Astrocyte (in vitro differentiated cells and primary cell): Measurements from ENCODE around the gene IQGAP2. TPM values are rescaled to one million over a fixed set of nuclear protein-coding genes. Genes with fewer than 3 reads are reported as not detected.
A peak's percentile ranks its signal among the peaks of the same experiment; 100 is the strongest.

Source experiments
- DNase-seq: peaks from one replicate; pipeline ENCODE4 v3.0.0-alpha.2; 2010; ENCODE audit warnings: low read depth
- FAIRE-seq: peaks from 2 replicates; lab custom pipeline; 2011; peaks lifted over from hg19 to GRCh38; lab: Jason Lieb, UNC
- H2AFZ ChIP-seq: 2 replicates; pipeline ENCODE4 v1.6.0; 2012; ENCODE audit warnings: low read depth, low read length, inconsistent platforms
- H3K27ac ChIP-seq: 2 replicates; pipeline ENCODE4 v1.5.1; 2011; ENCODE audit warnings: low read depth, low read length, inconsistent platforms
- H3K27me3 ChIP-seq: 2 replicates; pipeline ENCODE4 v1.6.0; 2011; ENCODE audit warnings: low read length, inconsistent platforms; ENCODE audit not compliant: insufficient read depth
- H3K36me3 ChIP-seq: 2 replicates; pipeline ENCODE4 v1.5.1; 2011; ENCODE audit warnings: low read length, inconsistent platforms; ENCODE audit not compliant: insufficient read depth
- H3K4me1 ChIP-seq: 2 replicates; pipeline ENCODE4 v1.5.1; 2011; ENCODE audit warnings: low read length, inconsistent platforms; ENCODE audit not compliant: insufficient read depth
- H3K4me2 ChIP-seq: 2 replicates; pipeline ENCODE4 v1.6.0; 2012; ENCODE audit warnings: low read length, inconsistent platforms
- H3K4me3 ChIP-seq: 2 replicates; pipeline ENCODE4 v1.5.1; 2011; ENCODE audit warnings: low read depth, mild to moderate bottlenecking, low read length, inconsistent platforms; ENCODE audit not compliant: insufficient read depth
- H3K79me2 ChIP-seq: 2 replicates; pipeline ENCODE4 v1.6.0; 2012; ENCODE audit warnings: mild to moderate bottlenecking, low read length, inconsistent platforms; ENCODE audit not compliant: insufficient read depth
- H3K9ac ChIP-seq: 2 replicates; pipeline ENCODE4 v1.6.0; 2012; ENCODE audit warnings: mild to moderate bottlenecking, low read length, inconsistent platforms
- H3K9me3 ChIP-seq: 2 replicates; pipeline ENCODE4 v1.5.1; 2012; ENCODE audit warnings: low read depth, mild to moderate bottlenecking, low read length, inconsistent platforms; ENCODE audit not compliant: insufficient read depth
- H4K20me1 ChIP-seq: 2 replicates; pipeline ENCODE4 v1.6.0; 2012; ENCODE audit warnings: low read length, inconsistent platforms; ENCODE audit not compliant: insufficient read depth
- H3K27ac Mint-ChIP-seq: one replicate; pipeline ENCODE4 v1.8.0; 2021; ENCODE audit warnings: mild to moderate bottlenecking, mixed read lengths; ENCODE audit not compliant: unreplicated experiment
- H3K27me3 Mint-ChIP-seq: one replicate; pipeline ENCODE4 v1.8.0; 2021; ENCODE audit warnings: low read depth, mixed read lengths; ENCODE audit not compliant: unreplicated experiment
- H3K36me3 Mint-ChIP-seq: one replicate; pipeline ENCODE4 v1.8.0; 2021; ENCODE audit warnings: low read depth, mixed read lengths; ENCODE audit not compliant: unreplicated experiment
- H3K4me1 Mint-ChIP-seq: one replicate; pipeline ENCODE4 v1.8.0; 2021; ENCODE audit warnings: low read depth, mixed read lengths; ENCODE audit not compliant: unreplicated experiment
- H3K4me3 Mint-ChIP-seq: one replicate; pipeline ENCODE4 v1.8.0; 2021; ENCODE audit warnings: mild to moderate bottlenecking, moderate library complexity, mixed read lengths; ENCODE audit not compliant: unreplicated experiment
- H3K9me3 Mint-ChIP-seq: one replicate; pipeline ENCODE4 v1.8.0; 2021; ENCODE audit warnings: mild to moderate bottlenecking, mixed read lengths; ENCODE audit not compliant: unreplicated experiment
- EZH2 ChIP-seq: IDR thresholded peaks from 2 replicates; pipeline ENCODE4 v1.6.1; 2012; ENCODE audit warnings: mild to moderate bottlenecking, low read length, inconsistent platforms; ENCODE audit not compliant: insufficient read depth
- total RNA-seq: library from RNA; stranded (reverse); gene quantifications from 2 replicates; pipeline ENCODE4 v1.2.1, GENCODE V29; 2021
- TF ChIP-seq, protein P1 (sequence below): IDR thresholded peaks from 2 replicates; pipeline ENCODE4 v1.5.1; 2011; ENCODE audit warnings: low read depth, mild to moderate bottlenecking, inconsistent platforms, low read length, moderate library complexity; ENCODE audit not compliant: insufficient read depth

The IQGAP2 gene
- total RNA-seq, 1 donor from 2014 or later: 2.9 TPM

DNA sequence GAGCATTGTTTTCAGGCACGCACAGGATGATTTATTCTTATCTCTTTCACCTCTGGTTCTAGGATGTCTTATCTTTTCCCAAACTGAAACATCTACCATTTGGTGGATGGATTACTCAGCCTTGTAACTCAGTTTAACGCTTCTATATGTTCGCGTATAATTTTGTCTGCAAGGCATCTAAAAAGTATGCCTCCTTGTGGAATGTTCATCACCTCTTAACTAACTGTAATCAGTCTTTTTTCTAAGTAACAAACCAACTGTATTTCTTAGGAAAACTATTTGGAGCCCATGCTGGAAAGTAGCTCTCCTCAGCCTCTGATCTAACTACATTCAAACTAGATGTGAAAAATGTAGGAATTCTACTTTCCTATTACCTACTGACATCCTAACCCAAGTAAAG lies 231.6 kb downstream of the IQGAP2 start:
- no peaks in the 10 kb centered on the region for H3K27me3 Mint-ChIP-seq

DNA sequence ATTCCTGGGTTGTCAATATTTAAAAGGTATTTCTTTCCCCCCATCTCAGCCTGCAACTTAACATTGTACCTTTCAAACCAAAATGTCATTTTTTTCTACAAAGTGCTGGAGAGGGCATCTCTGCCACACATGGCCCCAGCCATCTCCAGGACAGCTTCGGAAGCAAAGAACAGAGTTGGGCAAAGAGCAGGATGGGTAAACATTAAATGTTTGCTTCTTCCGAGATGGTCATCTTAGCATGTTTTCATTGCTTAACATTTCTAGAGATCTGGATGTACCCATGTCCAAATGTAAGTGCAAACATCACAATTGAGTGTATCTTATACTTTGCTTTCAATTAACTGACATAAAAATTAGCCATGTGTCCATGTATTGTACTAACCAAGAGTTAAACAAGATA lies 234.4 kb downstream of the IQGAP2 start:
- DNase-seq (no peak), FAIRE-seq (no peak)
- Mint-ChIP-seq H3K27ac (no peak overlapping the region), H3K4me3 (no peak overlapping the region), H3K27me3 (no peaks in the 10 kb centered on the region), H3K4me1 (peaks cover 22% of the 10 kb centered on the region), H3K9me3 (no peaks in the 10 kb centered on the region), H3K36me3 (no peaks in the 10 kb centered on the region)
- Histone ChIP-seq H3K9me3 (no peaks in the 10 kb centered on the region), H2AFZ (no peak overlapping the region), H4K20me1 (no peaks in the 10 kb centered on the region), H3K27me3 (no peaks in the 10 kb centered on the region), H3K27ac (no peak overlapping the region), H3K4me3 (no peak overlapping the region), H3K9ac (no peak overlapping the region), H3K79me2 (no peaks in the 10 kb centered on the region), H3K36me3 (no peaks in the 10 kb centered on the region), H3K4me1 (peaks cover 10% of the 10 kb centered on the region), H3K4me2 (no peak overlapping the region)
- TF ChIP-seq EZH2: no peak
- TF ChIP-seq, protein P1, sequence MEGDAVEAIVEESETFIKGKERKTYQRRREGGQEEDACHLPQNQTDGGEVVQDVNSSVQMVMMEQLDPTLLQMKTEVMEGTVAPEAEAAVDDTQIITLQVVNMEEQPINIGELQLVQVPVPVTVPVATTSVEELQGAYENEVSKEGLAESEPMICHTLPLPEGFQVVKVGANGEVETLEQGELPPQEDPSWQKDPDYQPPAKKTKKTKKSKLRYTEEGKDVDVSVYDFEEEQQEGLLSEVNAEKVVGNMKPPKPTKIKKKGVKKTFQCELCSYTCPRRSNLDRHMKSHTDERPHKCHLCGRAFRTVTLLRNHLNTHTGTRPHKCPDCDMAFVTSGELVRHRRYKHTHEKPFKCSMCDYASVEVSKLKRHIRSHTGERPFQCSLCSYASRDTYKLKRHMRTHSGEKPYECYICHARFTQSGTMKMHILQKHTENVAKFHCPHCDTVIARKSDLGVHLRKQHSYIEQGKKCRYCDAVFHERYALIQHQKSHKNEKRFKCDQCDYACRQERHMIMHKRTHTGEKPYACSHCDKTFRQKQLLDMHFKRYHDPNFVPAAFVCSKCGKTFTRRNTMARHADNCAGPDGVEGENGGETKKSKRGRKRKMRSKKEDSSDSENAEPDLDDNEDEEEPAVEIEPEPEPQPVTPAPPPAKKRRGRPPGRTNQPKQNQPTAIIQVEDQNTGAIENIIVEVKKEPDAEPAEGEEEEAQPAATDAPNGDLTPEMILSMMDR: no peak

More for the DNA sequence above, 231.6 kb downstream of the IQGAP2 start:
- no peak overlapping the region for H3K4me3 Mint-ChIP-seq
- Histone ChIP-seq H3K4me3 (no peak overlapping the region), H3K27ac (no peak overlapping the region), H3K79me2 (no peaks in the 10 kb centered on the region), H3K27me3 (no peaks in the 10 kb centered on the region), H3K4me2 (no peak overlapping the region), H3K4me1 (peaks cover 4% of the 10 kb centered on the region), H3K36me3 (no peaks in the 10 kb centered on the region), H3K9me3 (no peaks in the 10 kb centered on the region), H2AFZ (no peak overlapping the region), H3K9ac (no peak overlapping the region), H4K20me1 (no peaks in the 10 kb centered on the region)
- TF ChIP-seq, protein P1: no peak
- TF ChIP-seq EZH2: no peak
- peaks cover 11% of the 10 kb centered on the region for H3K4me1 Mint-ChIP-seq
- FAIRE-seq (no peak), DNase-seq (no peak)
- H3K9me3 Mint-ChIP-seq: no peaks in the 10 kb centered on the region
- H3K27ac Mint-ChIP-seq: no peak overlapping the region
- H3K36me3 Mint-ChIP-seq: no peaks in the 10 kb centered on the region

DNA sequence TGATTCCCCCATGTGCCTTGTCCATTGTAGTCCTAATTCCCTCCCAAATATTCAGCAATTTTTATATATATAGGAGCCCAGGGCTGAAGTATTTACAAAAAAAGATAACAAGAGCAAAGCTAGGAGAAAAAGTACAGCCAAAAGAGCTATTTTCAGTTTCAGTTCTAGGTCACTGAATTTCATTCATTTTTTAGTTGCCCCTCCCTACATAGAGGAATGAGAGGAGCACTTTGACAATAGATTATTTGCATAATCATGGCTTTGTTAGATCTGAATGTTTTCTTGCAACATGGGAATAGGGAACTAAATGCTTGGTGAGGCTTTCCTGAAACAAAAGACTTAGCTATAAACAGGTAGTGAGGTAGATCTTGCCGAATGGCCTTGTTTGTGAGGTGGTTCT lies 235.4 kb downstream of the IQGAP2 start:
- DNase-seq (peak; percentile 17), FAIRE-seq (no peak)
- Histone ChIP-seq H3K27ac (no peak overlapping the region), H3K9ac (no peak overlapping the region), H2AFZ (peak overlapping the region; percentile 4), H4K20me1 (no peaks in the 10 kb centered on the region), H3K4me2 (no peak overlapping the region), H3K4me3 (no peak overlapping the region), H3K27me3 (no peaks in the 10 kb centered on the region), H3K79me2 (no peaks in the 10 kb centered on the region), H3K36me3 (no peaks in the 10 kb centered on the region), H3K9me3 (no peaks in the 10 kb centered on the region), H3K4me1 (peaks cover 13% of the 10 kb centered on the region)
- H3K27me3 Mint-ChIP-seq: no peaks in the 10 kb centered on the region
- no peak overlapping the region for H3K4me3 Mint-ChIP-seq
- TF ChIP-seq EZH2: no peak
- TF ChIP-seq, protein P1: no peak
- H3K4me1 Mint-ChIP-seq: peaks cover 32% of the 10 kb centered on the region
- H3K9me3 Mint-ChIP-seq: no peaks in the 10 kb centered on the region
- H3K27ac Mint-ChIP-seq: peak overlapping the region; percentile 5
- no peaks in the 10 kb centered on the region for H3K36me3 Mint-ChIP-seq
